T-helper 2 cell (primary cell): ENCODE data around the gene INVS.
"Not testable (repeated sequence)": the region's sequence is repeated elsewhere in the genome, so short reads cannot be mapped to it uniquely, and the experiment has no call there.

Source experiments
- DNase-seq, 5 experiments: peaks; one replicate each; pipeline versions ENCODE4 v3.0.0 to v3.0.0-alpha.2; 2012 to 2022

The INVS gene

DNA sequence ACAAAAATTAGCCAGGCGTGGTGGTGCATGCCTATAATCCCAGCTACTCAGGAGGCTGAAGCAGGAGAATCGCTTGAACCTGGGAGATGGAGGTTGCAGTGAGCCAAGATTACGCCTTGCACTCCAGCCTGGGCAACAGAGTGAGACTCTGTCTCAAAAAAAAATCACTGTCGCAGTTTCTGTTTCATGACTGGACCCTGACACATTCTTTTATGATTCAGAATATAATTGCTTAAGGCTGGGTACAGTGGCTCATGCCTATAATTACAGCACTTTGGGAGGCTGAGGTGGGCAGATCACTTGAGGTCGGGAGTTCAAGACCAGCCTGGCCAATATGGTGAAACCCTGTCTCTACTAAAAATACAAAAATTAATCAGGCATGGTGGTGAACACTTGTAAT lies 239.7 kb downstream of the INVS start:
- DNase-seq, result not testable (repeated sequence)

DNA sequence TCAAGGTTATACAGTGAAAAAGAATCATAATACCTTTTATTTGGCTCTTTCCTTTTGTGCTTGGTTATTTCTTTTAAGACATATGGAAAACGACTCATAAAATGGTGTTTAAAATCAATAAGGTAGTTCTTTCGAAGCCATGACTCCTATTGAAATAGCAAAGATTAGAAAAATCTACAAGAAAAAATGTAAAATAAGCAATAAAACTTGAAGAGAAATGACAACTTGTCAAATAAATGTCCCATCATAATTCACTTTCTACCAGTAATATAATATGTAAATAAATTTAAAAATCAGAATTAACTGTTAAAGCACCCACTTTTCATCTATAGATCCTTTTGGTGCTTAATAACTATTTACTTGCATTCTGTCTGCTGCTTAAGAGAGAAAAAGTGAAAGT lies 241.2 kb downstream of the INVS start:
- DNase-seq, result no peak

DNA sequence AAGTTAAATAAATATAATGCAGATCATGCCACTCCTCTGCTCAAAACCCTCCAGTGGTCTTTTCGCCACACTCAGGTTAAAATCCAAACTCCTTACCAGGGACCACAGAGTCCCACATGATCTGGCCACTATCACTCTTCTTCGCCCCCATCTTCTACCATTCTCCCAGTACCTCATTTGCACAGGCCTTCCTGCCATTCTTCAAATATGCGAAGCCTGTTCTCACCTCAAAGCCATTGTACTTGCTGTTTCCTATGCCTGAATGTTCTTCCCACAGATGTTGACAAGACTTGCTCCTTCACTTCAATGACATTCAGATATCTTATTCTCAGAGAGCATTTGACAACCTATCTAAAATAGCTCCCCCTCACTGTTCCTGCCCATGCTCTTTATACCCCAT lies 242.8 kb downstream of the INVS start:
- no peak for DNase-seq

DNA sequence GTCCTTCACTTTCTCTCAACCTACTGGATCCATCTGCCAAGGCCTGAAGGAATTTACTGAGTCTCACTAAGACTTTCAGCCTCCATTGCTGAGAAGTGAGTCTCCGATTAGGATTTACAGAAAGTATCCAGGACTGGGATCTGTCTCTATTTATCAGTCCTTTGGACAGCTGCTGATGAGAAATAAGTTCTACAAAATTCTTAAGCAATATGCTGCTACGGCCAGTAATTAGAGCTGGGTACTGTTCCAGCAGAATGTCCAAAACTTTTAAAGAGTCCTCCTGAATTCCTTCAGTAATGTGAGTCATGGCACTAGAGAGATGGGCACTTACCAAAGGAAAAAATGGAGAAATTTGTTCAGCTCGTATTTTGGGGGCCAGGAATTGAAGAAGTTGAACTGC lies 247.8 kb downstream of the INVS start:
- DNase-seq, result no peak

DNA sequence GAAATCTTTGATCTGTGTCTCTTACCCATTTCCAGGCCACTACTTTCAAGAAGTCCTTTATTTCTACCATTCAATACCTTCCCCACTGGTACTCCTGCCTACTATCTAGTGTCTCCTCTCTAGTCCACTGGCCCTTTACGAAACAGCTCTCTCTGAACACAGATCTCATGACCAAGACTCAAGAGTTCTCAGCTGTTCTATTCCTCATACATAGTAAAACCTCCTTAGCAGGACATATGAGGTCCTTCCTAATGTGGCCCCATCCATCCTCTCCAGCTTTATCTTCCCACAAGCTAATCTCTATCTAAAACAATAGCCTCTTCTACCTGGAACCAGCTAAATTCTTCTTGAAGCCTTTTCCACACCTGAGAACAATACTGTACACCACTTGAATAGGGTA lies 251.1 kb downstream of the INVS start:
- DNase-seq, result no peak
